A549 (cell line): ENCODE results near the gene INTS7. TPM values are rescaled to one million over a fixed set of nuclear protein-coding genes. Genes with fewer than 3 reads are reported as not detected.
A peak's percentile ranks its signal among the peaks of the same experiment; 100 is the strongest.

Experiments used
- BHLHE40 ChIP-seq: IDR thresholded peaks from 2 replicates; pipeline ENCODE4 v1.6.1; 2012; ENCODE audit warnings: low read depth, low read length, inconsistent platforms
- EHF ChIP-seq: fragments of 250-450 bp; sonication (Bioruptor Pico); IDR thresholded peaks from 2 replicates; pipeline ENCODE4 v1.5.0; 2020; ENCODE audit warnings: mild to moderate bottlenecking
- EHMT2 ChIP-seq: fragments of 200-600 bp; sonication (generic); IDR thresholded peaks from 2 replicates; pipeline ENCODE4 v1.6.1; 2016; ENCODE audit warnings: antibody characterized with exemption, low read depth, mild to moderate bottlenecking, moderate library complexity
- ESRRA ChIP-seq: fragments of 150-350 bp; IDR thresholded peaks from 2 replicates; pipeline ENCODE4 v1.6.1; 2014; ENCODE audit warnings: mild to moderate bottlenecking, low read length, borderline replicate concordance
- FOSB ChIP-seq: fragments of 250-450 bp; sonication (Bioruptor Pico); IDR thresholded peaks from 2 replicates; pipeline ENCODE4 v1.5.0; 2020; ENCODE audit warnings: mild to moderate bottlenecking, moderate library complexity
- FOXS1 ChIP-seq: fragments of 250-450 bp; sonication (Bioruptor Pico); IDR thresholded peaks from 2 replicates; pipeline ENCODE4 v1.5.0; 2020; ENCODE audit warnings: mild to moderate bottlenecking, moderate library complexity
- GATA3 ChIP-seq: IDR thresholded peaks from 2 replicates; pipeline ENCODE4 v1.6.1; 2012; ENCODE audit warnings: borderline replicate concordance
- HDAC2 ChIP-seq: fragments of 200-600 bp; sonication (generic); IDR thresholded peaks from 2 replicates; pipeline ENCODE4 v1.6.1; 2016
- HEYL ChIP-seq: fragments of 250-450 bp; sonication (Bioruptor Pico); IDR thresholded peaks from 2 replicates; pipeline ENCODE4 v1.8.0; 2021; ENCODE audit warnings: mild to moderate bottlenecking, moderate library complexity
- HOXA7 ChIP-seq: fragments of 250-450 bp; sonication (Bioruptor Pico); IDR thresholded peaks from 2 replicates; pipeline ENCODE4 v1.5.0; 2020; ENCODE audit warnings: mild to moderate bottlenecking, moderate library complexity
- HOXB5 ChIP-seq: fragments of 250-450 bp; sonication (Bioruptor Pico); IDR thresholded peaks from 2 replicates; pipeline ENCODE4 v1.5.0; 2020; ENCODE audit warnings: mild to moderate bottlenecking, moderate library complexity
- JUN ChIP-seq, 2 experiments: fragments of >200 bp; sonication (Bioruptor Twin); formaldehyde crosslinking; IDR thresholded peaks; 2 replicates in 1 of 2; 3 replicates in 1 of 2; pipeline ENCODE4 v1.6.1; 2016 to 2017
- KDM5A ChIP-seq: fragments of 200-600 bp; sonication (generic); IDR thresholded peaks from 2 replicates; pipeline ENCODE4 v1.6.1; 2016; ENCODE audit warnings: antibody characterized with exemption, mild to moderate bottlenecking
- MAFK ChIP-seq: fragments of 450-650 bp; IDR thresholded peaks from 2 replicates; pipeline ENCODE4 v1.6.1; 2014; ENCODE audit not compliant: partially characterized antibody
- MAZ ChIP-seq: fragments of 150-350 bp; IDR thresholded peaks from 2 replicates; pipeline ENCODE4 v1.6.1; 2014; ENCODE audit warnings: antibody characterized with exemption, low read depth, low read length, borderline replicate concordance
- MYC ChIP-seq: IDR thresholded peaks from 2 replicates; pipeline ENCODE4 v1.6.1; 2012; ENCODE audit warnings: mild to moderate bottlenecking, inconsistent platforms, low read length, improper control_type of control experiment, borderline replicate concordance
- NFE2L2 ChIP-seq: fragments of 150-350 bp; conservative IDR thresholded peaks from 2 replicates; pipeline ENCODE4 v1.6.1; 2014; ENCODE audit warnings: low read length
- NPAS2 ChIP-seq: fragments of 250-450 bp; sonication (Bioruptor Pico); IDR thresholded peaks from 2 replicates; pipeline ENCODE4 v1.8.0; 2022; ENCODE audit warnings: mild to moderate bottlenecking, moderate library complexity, borderline replicate concordance
- NR3C1 ChIP-seq: fragments of >200 bp; sonication (Bioruptor Twin); formaldehyde crosslinking; IDR thresholded peaks from 3 replicates; pipeline ENCODE4 v1.6.1; 2017
- PHF8 ChIP-seq: fragments of 200-600 bp; sonication (generic); IDR thresholded peaks from 2 replicates; pipeline ENCODE4 v1.6.1; 2016; ENCODE audit warnings: low read depth, mild to moderate bottlenecking, antibody characterized with exemption, moderate library complexity, borderline replicate concordance
- POLR2A ChIP-seq: IDR thresholded peaks from 2 replicates; pipeline ENCODE4 v1.6.1; 2012; ENCODE audit warnings: mild to moderate bottlenecking, low read length
- RARB ChIP-seq: fragments of 250-450 bp; sonication (Bioruptor Pico); IDR thresholded peaks from 2 replicates; pipeline ENCODE4 v1.8.0; 2021; ENCODE audit warnings: mild to moderate bottlenecking, moderate library complexity
- RCOR1 ChIP-seq: fragments of 150-350 bp; IDR thresholded peaks from 2 replicates; pipeline ENCODE4 v1.6.1; 2014; ENCODE audit warnings: antibody characterized with exemption, low read length, low read depth
- RFX5 ChIP-seq: fragments of 450-650 bp; IDR thresholded peaks from 2 replicates; pipeline ENCODE4 v1.7.1; 2014; ENCODE audit warnings: antibody characterized with exemption, mild to moderate bottlenecking, moderate library complexity
- RNF2 ChIP-seq: fragments of 200-600 bp; sonication (generic); IDR thresholded peaks from 2 replicates; pipeline ENCODE4 v1.6.1; 2016; ENCODE audit warnings: low read depth, mild to moderate bottlenecking, antibody characterized with exemption, moderate library complexity, borderline replicate concordance
- SMC3 ChIP-seq: fragments of >200 bp; sonication (Bioruptor Twin); formaldehyde crosslinking; IDR thresholded peaks from 3 replicates; pipeline ENCODE4 v1.6.1; 2018; ENCODE audit warnings: inconsistent platforms
- SREBF2 ChIP-seq: fragments of 450-650 bp; IDR thresholded peaks from 2 replicates; pipeline ENCODE4 v1.6.1; 2014; ENCODE audit warnings: mild to moderate bottlenecking, moderate library complexity
- TFCP2L1 ChIP-seq: fragments of 250-450 bp; sonication (Bioruptor Pico); IDR thresholded peaks from 2 replicates; pipeline ENCODE4 v1.5.0; 2021; ENCODE audit warnings: mild to moderate bottlenecking
- ZC3H11A ChIP-seq: fragments of 450-650 bp; IDR thresholded peaks from 2 replicates; pipeline ENCODE4 v1.6.1; 2014; ENCODE audit warnings: antibody characterized with exemption, mild to moderate bottlenecking
- ZFP36 ChIP-seq: fragments of 450-650 bp; IDR thresholded peaks from 2 replicates; pipeline ENCODE4 v1.6.1; 2014; ENCODE audit warnings: borderline replicate concordance; ENCODE audit not compliant: partially characterized antibody
- ZNF302 ChIP-seq: fragments of 250-450 bp; sonication (Bioruptor Pico); IDR thresholded peaks from 2 replicates; pipeline ENCODE4 v1.9.0; 2021; ENCODE audit warnings: inconsistent platforms, mild to moderate bottlenecking, moderate library complexity
- ZSCAN20 ChIP-seq: fragments of 250-450 bp; sonication (Bioruptor Pico); IDR thresholded peaks from 2 replicates; pipeline ENCODE4 v1.8.0; 2022; ENCODE audit warnings: mild to moderate bottlenecking, moderate library complexity
- polyA plus RNA-seq, 4 experiments: library from polyadenylated mRNA; depleted of rRNA in 3 of 4; stranded (reverse); fragments of >200 nt; fragmentation: RNase III in 1 of 4; extraction: RNeasy Plus Mini Kit Qiagen cat#74134 plus additional on column Dnase treatment in 1 of 4; gene quantifications; 2 replicates in 3 of 4; 3 replicates in 1 of 4; pipeline ENCODE4 v1.2.3, GENCODE V29; 2011 to 2017
- TF ChIP-seq, protein P1 (sequence below): IDR thresholded peaks from 2 replicates; pipeline ENCODE4 v1.6.1; 2012
- TF ChIP-seq, protein P2 (sequence below): fragments of >200 bp; sonication (Bioruptor Twin); formaldehyde crosslinking; IDR thresholded peaks from 3 replicates; pipeline ENCODE4 v1.5.1; 2016
- TF ChIP-seq, protein P3 (sequence below): fragments of 150-350 bp; IDR thresholded peaks from 2 replicates; pipeline ENCODE4 v1.6.1; 2014; ENCODE audit warnings: low read depth, mild to moderate bottlenecking, low read length
- TF ChIP-seq, protein P4 (sequence below): IDR thresholded peaks from 2 replicates; pipeline ENCODE4 v1.6.1; 2012; ENCODE audit warnings: low read depth, borderline replicate concordance
- TF ChIP-seq, protein P5 (sequence below): fragments of 250-450 bp; sonication (Bioruptor Pico); IDR thresholded peaks from 2 replicates; pipeline ENCODE4 v1.5.0; 2020; ENCODE audit warnings: low read depth, mild to moderate bottlenecking, moderate library complexity
- TF ChIP-seq, protein P6 (sequence below): fragments of 200-600 bp; sonication (generic); IDR thresholded peaks from 2 replicates; pipeline ENCODE4 v1.6.1; 2016; ENCODE audit warnings: antibody characterized with exemption, mild to moderate bottlenecking, moderate library complexity
- TF ChIP-seq, protein P7 (sequence below): fragments of >200 bp; sonication (Bioruptor Twin); formaldehyde crosslinking; IDR thresholded peaks from 2 replicates; pipeline ENCODE4 v1.6.1; 2016

INTS7 gene
- polyA plus RNA-seq, 2 of the 4 experiments (the other 2 are of a cell fraction), result 21.5 to 47.2 TPM

DNA sequence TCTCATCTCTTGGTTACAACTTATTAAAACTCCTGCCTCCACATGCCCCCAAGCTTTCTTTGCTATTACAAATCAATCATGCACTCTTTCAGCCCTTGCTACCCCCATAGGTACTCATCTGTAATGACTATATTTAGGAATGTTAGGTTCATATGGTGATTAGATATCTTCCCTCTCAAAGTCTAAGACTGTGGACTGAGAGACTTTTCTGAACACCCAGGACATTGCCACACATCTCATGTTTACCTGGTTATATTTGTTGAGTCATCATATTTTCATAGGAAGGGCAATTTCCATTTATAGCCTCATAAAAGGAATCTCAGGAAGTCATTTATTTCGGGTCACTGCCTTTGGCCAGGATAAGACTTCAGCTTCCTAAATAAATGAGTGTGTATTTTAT lies 123.3 kb downstream of the INTS7 start (continued):
- TF ChIP-seq FOXS1 (CRISPR knock-in tag) (no peak), NFE2L2 (0 out of 2 replicates have a peak, but pooled peaks have one; percentile 6), SMC3 (no peak), RNF2 (no peak), TFCP2L1 (CRISPR knock-in tag) (no peak), NR3C1 (no peak), HEYL (no peak), RCOR1 (no peak), ZNF302 (CRISPR knock-in tag) (no peak), MAZ (no peak), MYC (no peak), MAFK (peak; percentile 100), HOXB5 (no peak), GATA3 (no peak; the same call in 1 of the 2 replicates), POLR2A (no peak), RARB (CRISPR knock-in tag) (no peak), KDM5A (no peak), FOSB (CRISPR knock-in tag) (no peak), SREBF2 (no peak), ESRRA (no peak), JUN (IDR thresholded peaks at IDR 0.05) (peak; percentile 28 to 33; a peak in 1 of 5 replicates), NPAS2 (CRISPR knock-in tag) (no peak), HOXA7 (CRISPR knock-in tag) (0 out of 2 replicates have a peak, but pooled peaks have one; percentile 75), PHF8 (no peak), EHMT2 (no peak), ZFP36 (no peak), ZC3H11A (no peak), BHLHE40 (no peak), RFX5 (no peak), HDAC2 (no peak), ZSCAN20 (CRISPR knock-in tag) (no peak), EHF (no peak)
- TF ChIP-seq, protein P1, sequence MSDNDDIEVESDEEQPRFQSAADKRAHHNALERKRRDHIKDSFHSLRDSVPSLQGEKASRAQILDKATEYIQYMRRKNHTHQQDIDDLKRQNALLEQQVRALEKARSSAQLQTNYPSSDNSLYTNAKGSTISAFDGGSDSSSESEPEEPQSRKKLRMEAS, result no peak
- TF ChIP-seq, protein P2, sequence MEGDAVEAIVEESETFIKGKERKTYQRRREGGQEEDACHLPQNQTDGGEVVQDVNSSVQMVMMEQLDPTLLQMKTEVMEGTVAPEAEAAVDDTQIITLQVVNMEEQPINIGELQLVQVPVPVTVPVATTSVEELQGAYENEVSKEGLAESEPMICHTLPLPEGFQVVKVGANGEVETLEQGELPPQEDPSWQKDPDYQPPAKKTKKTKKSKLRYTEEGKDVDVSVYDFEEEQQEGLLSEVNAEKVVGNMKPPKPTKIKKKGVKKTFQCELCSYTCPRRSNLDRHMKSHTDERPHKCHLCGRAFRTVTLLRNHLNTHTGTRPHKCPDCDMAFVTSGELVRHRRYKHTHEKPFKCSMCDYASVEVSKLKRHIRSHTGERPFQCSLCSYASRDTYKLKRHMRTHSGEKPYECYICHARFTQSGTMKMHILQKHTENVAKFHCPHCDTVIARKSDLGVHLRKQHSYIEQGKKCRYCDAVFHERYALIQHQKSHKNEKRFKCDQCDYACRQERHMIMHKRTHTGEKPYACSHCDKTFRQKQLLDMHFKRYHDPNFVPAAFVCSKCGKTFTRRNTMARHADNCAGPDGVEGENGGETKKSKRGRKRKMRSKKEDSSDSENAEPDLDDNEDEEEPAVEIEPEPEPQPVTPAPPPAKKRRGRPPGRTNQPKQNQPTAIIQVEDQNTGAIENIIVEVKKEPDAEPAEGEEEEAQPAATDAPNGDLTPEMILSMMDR, result no peak
- TF ChIP-seq, protein P3, sequence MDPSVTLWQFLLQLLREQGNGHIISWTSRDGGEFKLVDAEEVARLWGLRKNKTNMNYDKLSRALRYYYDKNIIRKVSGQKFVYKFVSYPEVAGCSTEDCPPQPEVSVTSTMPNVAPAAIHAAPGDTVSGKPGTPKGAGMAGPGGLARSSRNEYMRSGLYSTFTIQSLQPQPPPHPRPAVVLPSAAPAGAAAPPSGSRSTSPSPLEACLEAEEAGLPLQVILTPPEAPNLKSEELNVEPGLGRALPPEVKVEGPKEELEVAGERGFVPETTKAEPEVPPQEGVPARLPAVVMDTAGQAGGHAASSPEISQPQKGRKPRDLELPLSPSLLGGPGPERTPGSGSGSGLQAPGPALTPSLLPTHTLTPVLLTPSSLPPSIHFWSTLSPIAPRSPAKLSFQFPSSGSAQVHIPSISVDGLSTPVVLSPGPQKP, result no peak
- TF ChIP-seq, protein P4, sequence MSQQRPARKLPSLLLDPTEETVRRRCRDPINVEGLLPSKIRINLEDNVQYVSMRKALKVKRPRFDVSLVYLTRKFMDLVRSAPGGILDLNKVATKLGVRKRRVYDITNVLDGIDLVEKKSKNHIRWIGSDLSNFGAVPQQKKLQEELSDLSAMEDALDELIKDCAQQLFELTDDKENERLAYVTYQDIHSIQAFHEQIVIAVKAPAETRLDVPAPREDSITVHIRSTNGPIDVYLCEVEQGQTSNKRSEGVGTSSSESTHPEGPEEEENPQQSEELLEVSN, result no peak
- TF ChIP-seq, protein P5, sequence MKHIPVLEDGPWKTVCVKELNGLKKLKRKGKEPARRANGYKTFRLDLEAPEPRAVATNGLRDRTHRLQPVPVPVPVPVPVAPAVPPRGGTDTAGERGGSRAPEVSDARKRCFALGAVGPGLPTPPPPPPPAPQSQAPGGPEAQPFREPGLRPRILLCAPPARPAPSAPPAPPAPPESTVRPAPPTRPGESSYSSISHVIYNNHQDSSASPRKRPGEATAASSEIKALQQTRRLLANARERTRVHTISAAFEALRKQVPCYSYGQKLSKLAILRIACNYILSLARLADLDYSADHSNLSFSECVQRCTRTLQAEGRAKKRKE (CRISPR knock-in tag), result no peak
- TF ChIP-seq, protein P6, sequence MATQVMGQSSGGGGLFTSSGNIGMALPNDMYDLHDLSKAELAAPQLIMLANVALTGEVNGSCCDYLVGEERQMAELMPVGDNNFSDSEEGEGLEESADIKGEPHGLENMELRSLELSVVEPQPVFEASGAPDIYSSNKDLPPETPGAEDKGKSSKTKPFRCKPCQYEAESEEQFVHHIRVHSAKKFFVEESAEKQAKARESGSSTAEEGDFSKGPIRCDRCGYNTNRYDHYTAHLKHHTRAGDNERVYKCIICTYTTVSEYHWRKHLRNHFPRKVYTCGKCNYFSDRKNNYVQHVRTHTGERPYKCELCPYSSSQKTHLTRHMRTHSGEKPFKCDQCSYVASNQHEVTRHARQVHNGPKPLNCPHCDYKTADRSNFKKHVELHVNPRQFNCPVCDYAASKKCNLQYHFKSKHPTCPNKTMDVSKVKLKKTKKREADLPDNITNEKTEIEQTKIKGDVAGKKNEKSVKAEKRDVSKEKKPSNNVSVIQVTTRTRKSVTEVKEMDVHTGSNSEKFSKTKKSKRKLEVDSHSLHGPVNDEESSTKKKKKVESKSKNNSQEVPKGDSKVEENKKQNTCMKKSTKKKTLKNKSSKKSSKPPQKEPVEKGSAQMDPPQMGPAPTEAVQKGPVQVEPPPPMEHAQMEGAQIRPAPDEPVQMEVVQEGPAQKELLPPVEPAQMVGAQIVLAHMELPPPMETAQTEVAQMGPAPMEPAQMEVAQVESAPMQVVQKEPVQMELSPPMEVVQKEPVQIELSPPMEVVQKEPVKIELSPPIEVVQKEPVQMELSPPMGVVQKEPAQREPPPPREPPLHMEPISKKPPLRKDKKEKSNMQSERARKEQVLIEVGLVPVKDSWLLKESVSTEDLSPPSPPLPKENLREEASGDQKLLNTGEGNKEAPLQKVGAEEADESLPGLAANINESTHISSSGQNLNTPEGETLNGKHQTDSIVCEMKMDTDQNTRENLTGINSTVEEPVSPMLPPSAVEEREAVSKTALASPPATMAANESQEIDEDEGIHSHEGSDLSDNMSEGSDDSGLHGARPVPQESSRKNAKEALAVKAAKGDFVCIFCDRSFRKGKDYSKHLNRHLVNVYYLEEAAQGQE, result no peak
- TF ChIP-seq, protein P7, sequence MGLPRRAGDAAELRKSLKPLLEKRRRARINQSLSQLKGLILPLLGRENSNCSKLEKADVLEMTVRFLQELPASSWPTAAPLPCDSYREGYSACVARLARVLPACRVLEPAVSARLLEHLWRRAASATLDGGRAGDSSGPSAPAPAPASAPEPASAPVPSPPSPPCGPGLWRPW, result no peak
